ENCODE data around the gene PGBD5. TPM values are rescaled to one million over a fixed set of nuclear protein-coding genes. Genes with fewer than 3 reads are reported as not detected.

PGBD5 gene
- total RNA-seq, 2 donors from 2014 or later = 2.6 to 4.3 TPM

- H3K27me3 ChIP-seq = no peaks in the 10 kb centered on the region
- H3K36me3 ChIP-seq (replicated peaks in 1 of 2; ENCODE audit: insufficient read depth in 1 of 2, low read depth in 2 of 2) = no peaks in the 10 kb centered on the region
- H3K4me1 ChIP-seq = peaks cover 3% of the 10 kb centered on the region
- H3K4me3 ChIP-seq = no peak overlapping the region
- no peak overlapping the region for H3K27ac ChIP-seq
- ATAC-seq (no peak), DNase-seq (no peak)
- intact Hi-C loops (cut with DNase I) = loop anchor here (5.0 kb wide), 1 partner anchor 651 kb away; no protein-coding TSS in a partner anchor
- TF ChIP-seq CTCF (IDR thresholded peaks at IDR 0.05) (no peak), POLR2A (IDR thresholded peaks at IDR 0.05) (no peak)
- WGBS, 2 donors = 70 to 84% methylated on average over 12 of the region's 12 CpGs
- H3K9me3 ChIP-seq = no peaks in the 10 kb centered on the region
Observed at GRCh38 chr1:230313453-230314141, 112.5 kb downstream of the PGBD5 start.

GRCh38 chr1:230312676-230313075 is 113.5 kb downstream of the PGBD5 start:
- WGBS, 2 donors = 61 to 62% methylated on average over 3 of the region's 3 CpGs
- Histone ChIP-seq H3K4me3 (no peak overlapping the region), H3K4me1 (peaks cover 6% of the 10 kb centered on the region), H3K27ac (no peak overlapping the region), H3K27me3 (no peaks in the 10 kb centered on the region), H3K36me3 (replicated peaks in 1 of 2; ENCODE audit: insufficient read depth in 1 of 2, low read depth in 2 of 2) (no peaks in the 10 kb centered on the region), H3K9me3 (no peaks in the 10 kb centered on the region)
- ATAC-seq (no peak), DNase-seq (no peak)
- intact Hi-C loops (cut with DNase I) = loop anchor here (5.0 kb wide), 1 partner anchor 650 kb away; no protein-coding TSS in a partner anchor
- no peak for TF ChIP-seq CTCF (IDR thresholded peaks at IDR 0.05)
- TF ChIP-seq POLR2A (IDR thresholded peaks at IDR 0.05) = no peak

GRCh38 chr1:230310381-230311163 is 115.6 kb downstream of the PGBD5 start:
- intact Hi-C loops (cut with DNase I) = loop anchor here (5.0 kb wide), 1 partner anchor 648 kb away; no protein-coding TSS in a partner anchor
- Histone ChIP-seq H3K4me3 (no peak overlapping the region), H3K9me3 (no peaks in the 10 kb centered on the region), H3K36me3 (replicated peaks in 1 of 2; ENCODE audit: insufficient read depth in 1 of 2, low read depth in 2 of 2) (no peaks in the 10 kb centered on the region), H3K27me3 (no peaks in the 10 kb centered on the region), H3K4me1 (peaks cover 8% of the 10 kb centered on the region), H3K27ac (no peak overlapping the region)
- peak; percentile 89 for ATAC-seq
- 33 to 34% methylated on average over 14 of the region's 14 CpGs for WGBS, 2 donors
- peak; percentile 80 to 87 (median 82) for DNase-seq
- TF ChIP-seq CTCF (IDR thresholded peaks at IDR 0.05) = peak; percentile 73 to 95 (median 93)
- TF ChIP-seq POLR2A (IDR thresholded peaks at IDR 0.05) = no peak

GRCh38 chr1:230309646-230310177 is 116.4 kb downstream of the PGBD5 start:
- H3K27ac ChIP-seq = no peak overlapping the region
- 90 to 91% methylated on average over 15 of the region's 15 CpGs for WGBS, 2 donors
- TF ChIP-seq POLR2A (IDR thresholded peaks at IDR 0.05) (no peak), CTCF (IDR thresholded peaks at IDR 0.05) (no peak)
- H3K36me3 ChIP-seq (replicated peaks in 1 of 2; ENCODE audit: insufficient read depth in 1 of 2, low read depth in 2 of 2) = no peaks in the 10 kb centered on the region
- no peaks in the 10 kb centered on the region for H3K9me3 ChIP-seq
- H3K27me3 ChIP-seq = no peaks in the 10 kb centered on the region
- intact Hi-C loops (cut with DNase I) = loop anchor here (5.0 to 10.0 kb wide), 2 partner anchors 525 to 647 kb away; no protein-coding TSS in a partner anchor
- ATAC-seq (no peak), DNase-seq (no peak)
- no peak overlapping the region for H3K4me3 ChIP-seq
- peaks cover 8% of the 10 kb centered on the region for H3K4me1 ChIP-seq
